Measurements from ENCODE around the gene ASCC3. TPM values are rescaled to one million over a fixed set of nuclear protein-coding genes. Genes with fewer than 3 reads are reported as not detected.

The ASCC3 gene
- total and polyA plus RNA-seq, 2 experiments from 2014 or later = 92.9 to 129 TPM

DNA sequence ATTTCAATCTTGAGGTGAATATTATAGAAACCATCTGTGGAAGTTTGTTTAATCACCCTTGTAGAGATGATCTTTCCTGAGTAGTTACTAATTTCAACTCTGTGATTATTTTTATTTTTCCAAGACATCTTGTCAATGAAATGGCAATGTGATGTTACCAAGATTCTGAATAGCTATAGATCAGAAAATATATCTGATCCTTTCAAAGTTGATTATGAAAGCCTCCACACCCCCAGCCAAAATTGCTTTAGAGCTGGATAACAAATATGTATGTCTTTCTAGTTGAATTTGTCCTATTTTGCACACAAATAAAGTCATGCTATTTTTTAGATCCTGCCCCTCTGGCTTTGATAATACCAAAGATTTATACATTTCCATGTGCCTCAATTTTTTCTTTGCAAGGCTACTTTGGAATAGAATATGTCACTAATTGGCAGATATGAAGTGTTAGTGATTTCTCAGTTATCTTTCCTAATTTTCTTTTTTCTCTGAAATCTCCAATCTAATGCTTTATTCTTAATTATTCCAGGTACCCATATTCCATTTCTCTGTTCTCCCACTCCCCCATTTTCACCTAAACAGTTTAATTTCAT is 421.4 kb downstream of the ASCC3 start:
- Histone ChIP-seq H3K27me3 (ENCODE audit: insufficient read depth) (peaks cover 100% of the 10 kb centered on the region), H4K20me1 (replicated peaks; ENCODE audit: insufficient read depth) (peaks cover 43% of the 10 kb centered on the region), H3F3A (replicated peaks; ENCODE audit: low read depth) (peaks cover 29% of the 10 kb centered on the region; the same call in 1 of the 2 replicates), H3K79me2 (replicated peaks; ENCODE audit: insufficient read depth) (no peaks in the 10 kb centered on the region), H3K4me1 (ENCODE audit: insufficient read depth) (peaks cover 77% of the 10 kb centered on the region), H3K36me3 (ENCODE audit: insufficient read depth) (no peaks in the 10 kb centered on the region), H3K4me2 (no peak overlapping the region), H3K9me2 (ENCODE audit: insufficient read depth) (no peaks in the 10 kb centered on the region), H2AFZ (no peak overlapping the region), H3K27ac (ENCODE audit: low read depth) (no peak overlapping the region), H3K4me3 (no peak overlapping the region)
- H3K36me3 Mint-ChIP-seq (ENCODE audit: low read depth) = no peaks in the 10 kb centered on the region
- H3K4me3 Mint-ChIP-seq = no peak overlapping the region; the same call in 2 of the 3 replicates
- H3K4me1 Mint-ChIP-seq = peaks cover 64% of the 10 kb centered on the region
- no peaks in the 10 kb centered on the region; the same call in 2 of the 3 replicates for H3K9me3 Mint-ChIP-seq
- no peak overlapping the region for H3K27ac Mint-ChIP-seq
- ATAC-seq (no peak), DNase-seq (ENCODE audit: low spot score) (no peak)
- H3K27me3 Mint-ChIP-seq (ENCODE audit: insufficient read depth, low read depth, poor library complexity) = peaks cover 43% of the 10 kb centered on the region
- TF ChIP-seq, protein P1, sequence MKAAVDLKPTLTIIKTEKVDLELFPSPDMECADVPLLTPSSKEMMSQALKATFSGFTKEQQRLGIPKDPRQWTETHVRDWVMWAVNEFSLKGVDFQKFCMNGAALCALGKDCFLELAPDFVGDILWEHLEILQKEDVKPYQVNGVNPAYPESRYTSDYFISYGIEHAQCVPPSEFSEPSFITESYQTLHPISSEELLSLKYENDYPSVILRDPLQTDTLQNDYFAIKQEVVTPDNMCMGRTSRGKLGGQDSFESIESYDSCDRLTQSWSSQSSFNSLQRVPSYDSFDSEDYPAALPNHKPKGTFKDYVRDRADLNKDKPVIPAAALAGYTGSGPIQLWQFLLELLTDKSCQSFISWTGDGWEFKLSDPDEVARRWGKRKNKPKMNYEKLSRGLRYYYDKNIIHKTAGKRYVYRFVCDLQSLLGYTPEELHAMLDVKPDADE (IDR thresholded peaks at IDR 0.05) = no peak
- TF ChIP-seq, protein P2, sequence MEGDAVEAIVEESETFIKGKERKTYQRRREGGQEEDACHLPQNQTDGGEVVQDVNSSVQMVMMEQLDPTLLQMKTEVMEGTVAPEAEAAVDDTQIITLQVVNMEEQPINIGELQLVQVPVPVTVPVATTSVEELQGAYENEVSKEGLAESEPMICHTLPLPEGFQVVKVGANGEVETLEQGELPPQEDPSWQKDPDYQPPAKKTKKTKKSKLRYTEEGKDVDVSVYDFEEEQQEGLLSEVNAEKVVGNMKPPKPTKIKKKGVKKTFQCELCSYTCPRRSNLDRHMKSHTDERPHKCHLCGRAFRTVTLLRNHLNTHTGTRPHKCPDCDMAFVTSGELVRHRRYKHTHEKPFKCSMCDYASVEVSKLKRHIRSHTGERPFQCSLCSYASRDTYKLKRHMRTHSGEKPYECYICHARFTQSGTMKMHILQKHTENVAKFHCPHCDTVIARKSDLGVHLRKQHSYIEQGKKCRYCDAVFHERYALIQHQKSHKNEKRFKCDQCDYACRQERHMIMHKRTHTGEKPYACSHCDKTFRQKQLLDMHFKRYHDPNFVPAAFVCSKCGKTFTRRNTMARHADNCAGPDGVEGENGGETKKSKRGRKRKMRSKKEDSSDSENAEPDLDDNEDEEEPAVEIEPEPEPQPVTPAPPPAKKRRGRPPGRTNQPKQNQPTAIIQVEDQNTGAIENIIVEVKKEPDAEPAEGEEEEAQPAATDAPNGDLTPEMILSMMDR (conservative IDR thresholded peaks at IDR 0.05; ENCODE audit: low read depth in 2 of 2) = no peak
- TF ChIP-seq, protein P3, sequence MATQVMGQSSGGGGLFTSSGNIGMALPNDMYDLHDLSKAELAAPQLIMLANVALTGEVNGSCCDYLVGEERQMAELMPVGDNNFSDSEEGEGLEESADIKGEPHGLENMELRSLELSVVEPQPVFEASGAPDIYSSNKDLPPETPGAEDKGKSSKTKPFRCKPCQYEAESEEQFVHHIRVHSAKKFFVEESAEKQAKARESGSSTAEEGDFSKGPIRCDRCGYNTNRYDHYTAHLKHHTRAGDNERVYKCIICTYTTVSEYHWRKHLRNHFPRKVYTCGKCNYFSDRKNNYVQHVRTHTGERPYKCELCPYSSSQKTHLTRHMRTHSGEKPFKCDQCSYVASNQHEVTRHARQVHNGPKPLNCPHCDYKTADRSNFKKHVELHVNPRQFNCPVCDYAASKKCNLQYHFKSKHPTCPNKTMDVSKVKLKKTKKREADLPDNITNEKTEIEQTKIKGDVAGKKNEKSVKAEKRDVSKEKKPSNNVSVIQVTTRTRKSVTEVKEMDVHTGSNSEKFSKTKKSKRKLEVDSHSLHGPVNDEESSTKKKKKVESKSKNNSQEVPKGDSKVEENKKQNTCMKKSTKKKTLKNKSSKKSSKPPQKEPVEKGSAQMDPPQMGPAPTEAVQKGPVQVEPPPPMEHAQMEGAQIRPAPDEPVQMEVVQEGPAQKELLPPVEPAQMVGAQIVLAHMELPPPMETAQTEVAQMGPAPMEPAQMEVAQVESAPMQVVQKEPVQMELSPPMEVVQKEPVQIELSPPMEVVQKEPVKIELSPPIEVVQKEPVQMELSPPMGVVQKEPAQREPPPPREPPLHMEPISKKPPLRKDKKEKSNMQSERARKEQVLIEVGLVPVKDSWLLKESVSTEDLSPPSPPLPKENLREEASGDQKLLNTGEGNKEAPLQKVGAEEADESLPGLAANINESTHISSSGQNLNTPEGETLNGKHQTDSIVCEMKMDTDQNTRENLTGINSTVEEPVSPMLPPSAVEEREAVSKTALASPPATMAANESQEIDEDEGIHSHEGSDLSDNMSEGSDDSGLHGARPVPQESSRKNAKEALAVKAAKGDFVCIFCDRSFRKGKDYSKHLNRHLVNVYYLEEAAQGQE (IDR thresholded peaks at IDR 0.05; ENCODE audit: unreplicated experiment) = no peak
- TF ChIP-seq STAT1 (IDR thresholded peaks at IDR 0.05; ENCODE audit: unreplicated experiment) (no peak), POLR2AphosphoS5 (IDR thresholded peaks at IDR 0.05; ENCODE audit: low read depth) (no peak), JUNB (IDR thresholded peaks at IDR 0.05; ENCODE audit: unreplicated experiment) (no peak), ZNF114 (CRISPR knock-in tag; IDR thresholded peaks at IDR 0.05) (no peak), EZH2 (IDR thresholded peaks at IDR 0.05; ENCODE audit: low read depth, unreplicated experiment) (no peak), CREB1 (CRISPR knock-in tag; IDR thresholded peaks at IDR 0.05; ENCODE audit: low read depth) (no peak), NANOG (IDR thresholded peaks at IDR 0.05; ENCODE audit: borderline replicate concordance) (no peak), EZH2phosphoT487 (IDR thresholded peaks at IDR 0.05; ENCODE audit: unreplicated experiment) (no peak), ZNF331 (CRISPR knock-in tag; IDR thresholded peaks at IDR 0.05; ENCODE audit: low read depth) (no peak)
- TF ChIP-seq, protein P4, sequence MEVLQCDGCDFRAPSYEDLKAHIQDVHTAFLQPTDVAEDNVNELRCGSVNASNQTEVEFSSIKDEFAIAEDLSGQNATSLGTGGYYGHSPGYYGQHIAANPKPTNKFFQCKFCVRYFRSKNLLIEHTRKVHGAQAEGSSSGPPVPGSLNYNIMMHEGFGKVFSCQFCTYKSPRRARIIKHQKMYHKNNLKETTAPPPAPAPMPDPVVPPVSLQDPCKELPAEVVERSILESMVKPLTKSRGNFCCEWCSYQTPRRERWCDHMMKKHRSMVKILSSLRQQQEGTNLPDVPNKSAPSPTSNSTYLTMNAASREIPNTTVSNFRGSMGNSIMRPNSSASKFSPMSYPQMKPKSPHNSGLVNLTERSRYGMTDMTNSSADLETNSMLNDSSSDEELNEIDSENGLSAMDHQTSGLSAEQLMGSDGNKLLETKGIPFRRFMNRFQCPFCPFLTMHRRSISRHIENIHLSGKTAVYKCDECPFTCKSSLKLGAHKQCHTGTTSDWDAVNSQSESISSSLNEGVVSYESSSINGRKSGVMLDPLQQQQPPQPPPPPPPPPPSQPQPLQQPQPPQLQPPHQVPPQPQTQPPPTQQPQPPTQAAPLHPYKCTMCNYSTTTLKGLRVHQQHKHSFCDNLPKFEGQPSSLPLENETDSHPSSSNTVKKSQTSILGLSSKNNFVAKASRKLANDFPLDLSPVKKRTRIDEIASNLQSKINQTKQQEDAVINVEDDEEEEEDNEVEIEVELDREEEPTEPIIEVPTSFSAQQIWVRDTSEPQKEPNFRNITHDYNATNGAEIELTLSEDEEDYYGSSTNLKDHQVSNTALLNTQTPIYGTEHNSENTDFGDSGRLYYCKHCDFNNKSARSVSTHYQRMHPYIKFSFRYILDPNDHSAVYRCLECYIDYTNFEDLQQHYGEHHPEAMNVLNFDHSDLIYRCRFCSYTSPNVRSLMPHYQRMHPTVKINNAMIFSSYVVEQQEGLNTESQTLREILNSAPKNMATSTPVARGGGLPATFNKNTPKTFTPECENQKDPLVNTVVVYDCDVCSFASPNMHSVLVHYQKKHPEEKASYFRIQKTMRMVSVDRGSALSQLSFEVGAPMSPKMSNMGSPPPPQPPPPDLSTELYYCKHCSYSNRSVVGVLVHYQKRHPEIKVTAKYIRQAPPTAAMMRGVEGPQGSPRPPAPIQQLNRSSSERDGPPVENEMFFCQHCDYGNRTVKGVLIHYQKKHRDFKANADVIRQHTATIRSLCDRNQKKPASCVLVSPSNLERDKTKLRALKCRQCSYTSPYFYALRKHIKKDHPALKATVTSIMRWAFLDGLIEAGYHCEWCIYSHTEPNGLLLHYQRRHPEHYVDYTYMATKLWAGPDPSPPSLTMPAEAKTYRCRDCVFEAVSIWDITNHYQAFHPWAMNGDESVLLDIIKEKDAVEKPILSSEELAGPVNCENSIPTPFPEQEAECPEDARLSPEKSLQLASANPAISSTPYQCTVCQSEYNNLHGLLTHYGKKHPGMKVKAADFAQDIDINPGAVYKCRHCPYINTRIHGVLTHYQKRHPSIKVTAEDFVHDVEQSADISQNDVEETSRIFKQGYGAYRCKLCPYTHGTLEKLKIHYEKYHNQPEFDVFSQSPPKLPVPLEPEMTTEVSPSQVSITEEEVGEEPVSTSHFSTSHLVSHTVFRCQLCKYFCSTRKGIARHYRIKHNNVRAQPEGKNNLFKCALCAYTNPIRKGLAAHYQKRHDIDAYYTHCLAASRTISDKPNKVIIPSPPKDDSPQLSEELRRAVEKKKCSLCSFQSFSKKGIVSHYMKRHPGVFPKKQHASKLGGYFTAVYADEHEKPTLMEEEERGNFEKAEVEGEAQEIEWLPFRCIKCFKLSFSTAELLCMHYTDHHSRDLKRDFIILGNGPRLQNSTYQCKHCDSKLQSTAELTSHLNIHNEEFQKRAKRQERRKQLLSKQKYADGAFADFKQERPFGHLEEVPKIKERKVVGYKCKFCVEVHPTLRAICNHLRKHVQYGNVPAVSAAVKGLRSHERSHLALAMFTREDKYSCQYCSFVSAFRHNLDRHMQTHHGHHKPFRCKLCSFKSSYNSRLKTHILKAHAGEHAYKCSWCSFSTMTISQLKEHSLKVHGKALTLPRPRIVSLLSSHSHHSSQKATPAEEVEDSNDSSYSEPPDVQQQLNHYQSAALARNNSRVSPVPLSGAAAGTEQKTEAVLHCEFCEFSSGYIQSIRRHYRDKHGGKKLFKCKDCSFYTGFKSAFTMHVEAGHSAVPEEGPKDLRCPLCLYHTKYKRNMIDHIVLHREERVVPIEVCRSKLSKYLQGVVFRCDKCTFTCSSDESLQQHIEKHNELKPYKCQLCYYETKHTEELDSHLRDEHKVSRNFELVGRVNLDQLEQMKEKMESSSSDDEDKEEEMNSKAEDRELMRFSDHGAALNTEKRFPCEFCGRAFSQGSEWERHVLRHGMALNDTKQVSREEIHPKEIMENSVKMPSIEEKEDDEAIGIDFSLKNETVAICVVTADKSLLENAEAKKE (CRISPR knock-in tag; IDR thresholded peaks at IDR 0.05) = no peak

Data from GM23338 (cell line).